HG03060 (cell line): Measurements from ENCODE around the gene RPS2.
"Not testable (repeated sequence)": the region's sequence is repeated elsewhere in the genome, so short reads cannot be mapped to it uniquely, and the experiment has no call there.

ENCODE experiments used
- ATAC-seq: cut with Tn5 transposase; IDR thresholded peaks from one replicate; pipeline ENCODE4 v1.9.1; 2021; ENCODE audit warnings: low read depth, moderate number of reproducible peaks; ENCODE audit not compliant: unreplicated experiment

The RPS2 gene

DNA sequence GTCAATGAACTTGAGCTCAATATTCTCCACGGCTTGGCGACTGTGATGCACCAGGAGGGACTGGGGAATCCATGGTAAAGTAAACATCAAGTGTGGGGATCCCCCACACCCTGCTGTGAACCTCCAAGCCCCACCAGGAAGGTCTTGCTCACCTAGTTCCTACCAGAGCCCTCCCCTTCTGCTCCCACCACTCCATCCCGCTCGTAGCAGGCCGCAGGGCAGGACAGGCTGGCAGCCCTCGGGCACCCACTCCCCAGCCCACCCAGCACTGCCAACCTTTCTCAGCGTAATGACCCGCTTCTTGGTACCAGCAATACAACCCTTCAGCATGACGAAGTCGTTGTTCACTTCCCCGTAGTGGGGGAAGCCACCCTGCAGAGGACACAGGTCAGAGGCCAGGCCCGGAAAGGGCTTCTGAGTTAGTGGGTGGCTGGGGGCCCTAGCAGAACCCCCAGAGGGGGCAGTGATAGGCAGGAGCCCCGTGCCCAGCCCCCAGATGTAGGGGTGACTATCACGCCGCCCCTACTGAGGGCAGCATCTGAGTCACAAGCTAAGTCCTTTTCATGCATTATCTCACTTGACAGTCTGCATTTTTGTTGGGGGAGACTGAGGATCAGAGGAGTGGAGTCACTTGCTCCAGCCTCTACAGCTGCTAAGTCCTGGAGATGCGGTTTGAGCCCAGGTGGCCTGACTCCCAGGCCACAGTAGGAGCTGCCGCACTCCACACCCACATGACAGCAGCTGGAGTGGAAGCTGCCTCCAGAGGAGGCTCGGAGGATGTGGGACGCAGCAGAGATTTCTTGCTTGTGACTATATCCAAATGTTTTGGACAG lies 18.9 kb downstream of the RPS2 start:
- ATAC-seq = no peak

DNA sequence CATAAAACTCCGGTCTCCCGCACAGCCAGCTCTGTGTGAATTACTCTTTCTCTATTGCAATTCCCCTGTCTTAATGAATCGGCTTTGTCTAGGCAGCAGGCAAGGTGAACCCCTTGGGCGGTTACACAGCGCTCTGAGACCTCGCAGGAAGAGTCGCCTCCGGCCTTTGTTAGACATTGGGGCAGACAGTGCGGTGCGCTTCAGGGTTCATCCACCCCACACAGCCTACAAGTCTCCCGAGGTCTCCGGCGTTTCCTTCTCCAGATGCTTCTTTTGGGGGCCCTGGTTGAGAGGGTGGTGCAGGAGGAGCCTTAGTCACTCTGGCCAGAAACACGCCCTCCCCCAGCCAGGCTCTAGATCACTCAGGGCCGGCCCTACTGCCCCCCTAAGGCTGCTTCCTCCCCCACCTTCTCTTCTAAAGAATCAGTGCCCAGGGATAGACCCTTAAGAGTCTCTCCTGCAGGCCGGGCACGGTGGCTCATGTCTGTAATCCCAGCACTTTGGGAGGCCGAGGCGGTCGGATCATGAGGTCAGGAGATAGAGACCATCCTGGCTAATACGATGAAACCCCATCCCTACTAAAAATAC lies 19.9 kb downstream of the RPS2 start:
- no peak for ATAC-seq

DNA sequence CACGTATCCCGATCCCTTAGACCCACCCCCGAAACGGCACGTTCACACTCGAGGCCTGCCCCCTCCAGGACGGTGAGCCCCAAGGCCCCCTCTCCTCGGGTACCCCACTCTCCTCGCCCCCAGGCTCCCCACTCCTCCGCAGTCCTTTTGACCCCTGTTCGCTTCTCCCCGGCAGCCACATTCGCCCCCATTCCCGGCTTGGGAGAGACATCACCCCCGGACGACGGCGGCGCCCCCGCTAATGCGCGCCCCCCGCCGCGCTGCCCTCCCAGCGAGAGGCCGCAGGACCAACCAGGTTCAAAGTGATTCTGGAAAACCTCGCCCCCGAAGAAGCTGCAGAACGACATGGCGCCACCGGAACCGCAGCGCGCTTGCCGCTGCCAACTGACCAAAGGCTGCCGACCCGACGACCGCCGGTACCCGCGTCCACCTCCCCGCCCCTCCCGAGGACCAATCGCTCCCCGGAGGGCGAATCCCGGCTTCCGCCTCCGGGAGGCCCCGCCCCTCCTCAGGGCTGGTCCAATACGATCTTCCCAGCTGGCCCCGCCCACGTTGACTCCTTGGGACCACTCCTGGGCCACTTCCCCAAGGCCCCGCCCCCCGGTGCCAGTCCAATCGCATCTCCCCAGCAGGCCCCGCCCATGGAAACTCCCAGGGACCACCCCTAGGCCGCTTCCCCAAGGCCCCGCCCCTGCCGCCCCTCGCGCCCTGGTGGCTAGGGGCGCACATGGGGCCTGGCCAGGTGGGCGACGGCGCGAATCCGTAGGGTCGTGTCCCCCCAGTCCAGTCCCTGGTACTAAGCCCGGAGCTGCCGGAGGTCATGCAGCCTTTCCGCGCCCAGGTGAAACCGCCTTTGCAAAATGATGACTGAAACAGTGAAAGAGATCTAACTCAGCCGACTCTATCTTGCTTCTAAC lies 21.6 kb downstream of the RPS2 start, which contains the start of gene MSRB1:
MSRB1 (minus strand) TSS at position 390 of the 917 bp plus-strand sequence; CDS start at position 347, 43 bp downstream.
- ATAC-seq = peak; percentile 82

DNA sequence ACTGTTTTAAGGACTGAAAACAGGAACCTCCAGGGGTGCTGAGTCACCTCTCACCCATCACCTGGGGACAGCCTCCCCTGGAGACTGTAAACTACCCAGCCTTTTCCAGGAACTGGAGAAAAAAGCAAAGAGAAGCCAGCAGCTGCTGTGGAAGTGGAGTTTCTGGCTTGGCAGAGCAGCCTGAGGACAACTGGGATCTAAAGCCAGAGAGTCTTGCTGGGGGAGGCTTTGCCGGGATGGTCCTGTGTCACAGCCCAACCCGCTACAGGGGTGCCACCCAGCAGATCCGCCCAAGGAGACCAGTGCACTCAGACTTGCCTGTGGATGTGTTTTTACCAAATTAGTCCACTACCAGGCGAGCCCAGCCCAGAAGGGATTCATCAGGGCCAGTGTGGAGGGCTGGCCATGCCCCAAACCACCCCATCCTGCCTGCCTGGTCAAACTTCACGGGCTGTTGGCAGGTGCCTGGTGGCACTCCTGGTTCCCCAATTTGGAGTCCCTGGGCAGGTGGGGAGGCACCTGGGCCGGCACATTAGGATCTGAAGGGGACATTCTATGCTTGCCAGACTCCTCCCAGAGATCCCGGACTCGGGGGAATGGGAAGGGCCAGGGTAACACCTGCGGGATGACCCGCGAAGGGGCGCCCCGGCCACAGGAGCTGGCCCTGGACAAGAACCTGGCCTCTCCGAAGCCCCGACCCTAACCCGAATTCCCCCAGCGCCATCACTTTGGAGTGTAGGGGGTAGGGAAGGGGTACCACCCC lies 22.4 kb downstream of the RPS2 start:
- ATAC-seq = no peak

DNA sequence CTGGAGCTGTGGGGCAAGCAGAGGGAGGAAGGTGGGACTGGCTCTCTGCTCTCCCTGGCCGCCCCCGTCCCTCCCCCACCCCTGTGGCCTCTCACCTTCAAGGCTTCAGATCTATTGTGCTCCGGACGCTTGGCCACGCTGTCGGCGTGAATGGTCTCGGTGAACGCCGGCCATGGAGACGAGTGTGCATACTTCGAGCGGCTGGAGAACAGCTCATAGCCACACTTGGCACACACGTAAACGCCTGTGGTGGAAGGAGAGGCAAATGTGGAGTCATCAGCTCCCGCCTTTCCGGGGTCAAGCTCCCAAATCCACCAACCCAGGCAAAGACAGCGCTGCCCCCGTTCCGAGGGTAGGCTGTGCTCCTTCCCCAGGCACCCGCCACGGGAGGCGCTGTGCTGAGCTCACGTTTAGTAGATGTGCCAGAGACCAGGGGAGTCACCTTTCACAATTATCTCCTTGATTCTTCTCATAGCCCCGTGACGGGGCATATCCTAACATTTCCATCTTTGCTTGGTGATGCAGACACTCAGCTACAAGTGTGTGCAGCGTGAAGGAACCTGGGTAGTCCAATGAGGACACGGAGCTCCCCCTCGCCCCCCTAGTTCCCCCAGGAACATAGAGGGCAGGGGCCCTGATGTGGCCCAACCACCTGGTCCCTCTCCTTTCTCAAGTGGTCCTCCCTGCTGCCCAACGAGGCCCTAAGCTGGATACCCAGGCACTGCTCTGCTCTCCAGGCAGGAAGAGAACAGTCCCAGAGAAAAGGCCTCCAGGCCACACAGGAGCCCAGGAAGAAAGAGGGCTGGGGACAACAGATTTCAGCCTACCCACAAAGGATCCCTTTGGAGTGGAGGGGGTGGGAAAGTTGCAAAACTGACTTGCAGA lies 23.2 kb downstream of the RPS2 start:
- no peak for ATAC-seq

DNA sequence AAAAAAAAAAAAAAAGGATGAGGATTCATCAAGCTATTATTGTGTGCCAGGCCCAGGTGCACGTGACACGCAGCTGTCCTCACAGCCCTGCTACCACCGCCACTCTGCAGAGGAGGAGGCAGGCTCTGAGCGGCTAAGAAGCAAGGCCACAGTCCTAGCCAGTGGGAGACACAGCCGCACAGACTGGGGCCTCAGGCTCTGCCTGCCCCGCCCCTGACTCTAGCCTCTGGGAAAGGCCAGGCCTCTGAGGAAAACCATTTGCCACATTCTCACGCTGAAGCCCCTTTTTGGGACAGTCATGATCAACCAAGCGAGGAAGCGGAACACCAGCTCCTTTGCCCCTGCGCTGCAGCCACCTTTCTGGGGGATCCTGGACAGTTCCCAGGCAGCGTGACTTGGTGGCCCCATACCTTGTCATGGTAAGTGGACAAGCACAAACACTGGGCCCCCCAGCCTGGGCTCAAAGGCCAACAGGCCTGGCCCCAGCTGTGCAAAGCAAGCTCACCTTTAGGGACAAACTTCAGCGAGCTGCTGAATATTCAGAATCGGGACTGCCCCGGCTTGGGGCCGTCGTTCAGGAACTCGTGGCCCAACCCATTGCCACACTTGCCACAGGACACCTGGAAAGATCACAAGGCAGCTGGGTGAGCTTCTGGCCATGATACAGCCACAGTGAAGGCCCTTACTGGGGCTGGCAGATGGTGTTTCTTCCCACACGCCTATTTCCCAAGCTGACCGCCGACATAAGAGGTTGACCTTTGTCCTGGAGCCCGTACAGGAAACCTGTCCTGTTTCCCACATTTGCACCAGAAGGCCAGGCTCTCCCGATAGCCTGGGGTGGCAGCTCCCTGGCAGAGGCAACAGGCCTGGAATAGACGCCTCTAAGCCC lies 24.1 kb downstream of the RPS2 start:
- ATAC-seq = no peak

DNA sequence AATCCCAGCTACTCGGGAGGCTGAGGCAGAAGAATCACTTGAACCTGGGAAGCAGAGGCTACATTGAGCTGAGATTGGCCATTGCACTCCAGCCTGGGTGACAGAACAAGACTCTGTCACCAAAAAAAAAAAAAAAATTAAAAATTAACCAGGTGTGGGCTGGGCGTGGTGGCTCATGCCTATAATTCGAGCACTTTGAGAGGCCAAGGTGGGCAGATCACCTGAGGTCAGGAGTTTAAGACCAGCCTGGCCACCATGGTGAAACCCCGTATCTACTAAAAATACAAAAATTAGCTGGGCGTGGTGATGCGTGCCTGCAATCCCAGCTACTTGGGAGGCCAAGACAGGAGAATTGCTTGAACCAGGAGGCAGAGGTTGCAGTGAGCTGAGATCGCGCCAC lies 24.8 kb downstream of the RPS2 start:
- not testable (repeated sequence) for ATAC-seq

DNA sequence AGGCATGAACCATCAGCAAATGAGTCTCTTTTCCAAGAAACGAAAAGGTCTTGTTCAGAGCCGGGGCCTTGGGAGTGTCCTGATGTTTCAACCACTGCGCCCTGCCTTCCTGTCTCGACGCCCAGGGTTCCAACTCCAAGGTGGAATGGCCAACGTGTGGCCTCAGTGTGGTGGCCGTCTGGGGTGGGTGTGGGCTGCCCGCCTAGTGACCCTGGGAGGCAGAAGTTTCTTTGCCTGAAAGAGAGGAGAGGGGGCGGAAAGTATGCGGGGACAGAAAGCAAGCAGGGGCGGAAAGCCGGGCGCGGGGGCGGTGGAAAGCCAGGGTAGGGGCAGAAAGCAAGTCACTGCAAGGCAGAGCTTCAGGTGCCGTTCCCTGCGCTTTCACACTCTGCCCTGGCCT lies 25.7 kb downstream of the RPS2 start:
- no peak for ATAC-seq

DNA sequence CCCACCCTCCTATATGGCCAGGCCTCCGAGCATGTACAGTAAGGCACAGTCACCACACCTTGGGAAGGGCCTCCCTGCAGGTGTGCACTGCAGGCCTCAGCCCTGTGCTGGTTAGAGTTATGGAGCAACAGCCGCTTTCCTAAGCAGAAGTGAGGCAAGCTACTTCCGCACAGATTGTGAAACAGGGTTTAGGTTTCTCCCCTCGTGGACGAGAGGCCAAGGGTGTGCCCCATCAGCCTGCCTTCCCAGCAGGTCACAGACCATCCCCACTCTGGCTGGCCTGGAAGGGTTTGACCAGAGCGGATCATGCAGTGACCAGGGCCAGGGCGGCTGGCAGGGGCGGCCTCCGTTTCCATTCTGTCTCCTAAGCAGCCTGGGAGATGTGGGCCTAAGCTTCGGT lies 26.3 kb downstream of the RPS2 start:
- ATAC-seq = no peak

DNA sequence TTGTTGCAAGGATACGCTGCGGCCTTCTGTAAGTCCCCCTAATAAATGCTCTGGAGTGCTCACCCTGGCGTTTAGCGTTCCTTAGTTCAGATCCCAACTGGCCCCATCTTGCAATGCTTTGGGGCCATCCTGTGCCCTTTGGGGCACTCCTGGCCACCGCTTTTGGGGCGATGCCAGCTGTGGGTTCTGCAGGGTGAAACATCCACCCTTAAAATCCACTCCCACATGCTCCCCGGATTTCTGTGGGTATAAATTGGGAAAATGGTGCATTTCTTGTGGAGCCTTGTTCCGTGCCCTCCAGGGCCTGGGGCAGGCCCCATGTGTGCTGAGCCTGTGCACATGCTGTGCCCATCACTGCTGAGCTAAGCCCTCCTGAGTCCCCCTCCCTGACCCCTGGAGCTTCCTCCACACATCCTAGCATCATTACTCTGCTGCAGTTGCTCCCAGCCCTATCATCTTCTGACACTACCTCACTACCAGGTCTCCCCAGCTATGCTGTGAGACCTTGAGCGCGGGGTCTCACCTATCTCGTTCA lies 27.6 kb downstream of the RPS2 start:
- ATAC-seq = no peak

DNA sequence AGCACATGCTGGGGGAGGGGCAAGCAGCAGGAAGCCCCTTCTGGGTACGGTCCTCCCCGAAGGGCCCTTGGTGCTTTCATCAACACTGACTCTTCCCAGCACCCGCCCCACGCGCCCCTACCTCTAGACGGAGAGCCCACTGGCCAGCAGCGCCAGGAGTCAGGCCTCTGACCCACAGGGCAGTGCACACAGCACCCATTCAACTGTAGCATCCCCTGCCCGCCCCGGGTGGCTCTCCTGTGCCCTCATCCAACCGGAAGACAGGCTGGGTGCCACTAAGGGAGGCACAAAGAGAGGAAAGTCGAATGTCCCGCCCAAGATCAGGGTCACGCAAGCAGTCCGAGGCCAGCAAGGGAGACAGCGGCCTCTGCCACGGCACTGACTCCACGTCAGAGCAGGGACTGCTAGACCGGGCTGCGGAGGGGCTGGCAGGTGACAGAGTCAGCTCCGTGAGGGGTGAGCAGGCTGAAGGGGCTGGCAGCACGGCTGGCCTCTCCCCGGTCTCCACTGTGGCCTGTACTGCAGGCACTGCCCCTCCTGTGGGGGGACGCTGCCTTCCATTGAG lies 31.4 kb downstream of the RPS2 start:
- no peak for ATAC-seq

DNA sequence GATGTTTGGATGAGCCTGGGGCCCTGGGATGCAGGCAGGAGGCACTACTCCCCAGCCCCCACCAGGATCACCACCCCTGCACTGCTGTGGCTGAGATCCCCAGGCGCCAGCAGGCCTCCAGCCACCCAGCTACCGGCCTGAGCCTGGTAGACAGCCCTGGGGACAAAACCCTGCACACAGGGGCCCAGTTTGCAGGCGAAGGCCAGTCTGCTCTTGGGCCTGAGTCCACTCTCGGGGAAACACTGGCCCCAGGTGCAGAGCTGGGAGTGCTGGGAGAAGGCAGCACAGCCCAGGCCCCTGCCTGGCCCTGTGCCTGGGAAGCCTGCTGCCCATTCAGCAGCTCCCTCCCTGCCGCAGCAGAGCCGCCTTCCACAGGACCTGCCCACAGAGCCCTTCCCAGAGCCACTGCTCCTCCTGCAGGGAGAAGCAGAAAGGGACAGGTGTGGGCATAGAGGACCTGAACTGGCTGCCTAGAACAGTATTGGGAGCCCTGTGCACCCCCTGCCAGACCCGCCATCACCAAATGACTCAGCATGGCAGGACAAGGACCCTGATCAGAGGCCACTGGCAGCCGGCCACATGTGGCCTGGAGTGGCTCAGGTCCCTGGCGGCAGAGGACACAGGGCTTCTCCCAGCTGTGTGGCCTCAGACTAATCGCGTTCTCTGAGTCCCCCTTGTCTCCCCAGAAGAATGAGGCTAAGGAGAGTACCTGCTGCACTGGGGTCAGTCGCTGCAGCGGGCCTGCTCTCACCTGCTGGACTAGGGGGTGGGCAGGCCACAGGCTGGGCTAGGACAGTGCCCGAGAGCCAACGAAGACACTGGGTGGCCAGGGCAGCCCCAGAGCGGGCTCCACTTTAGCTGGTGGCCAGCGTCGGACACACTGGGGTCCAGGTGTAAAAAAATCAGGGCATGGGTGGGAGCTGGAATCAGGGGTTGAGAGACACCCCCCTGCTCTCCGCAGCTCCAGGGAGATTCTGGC lies 32.3 kb downstream of the RPS2 start:
- ATAC-seq = no peak

DNA sequence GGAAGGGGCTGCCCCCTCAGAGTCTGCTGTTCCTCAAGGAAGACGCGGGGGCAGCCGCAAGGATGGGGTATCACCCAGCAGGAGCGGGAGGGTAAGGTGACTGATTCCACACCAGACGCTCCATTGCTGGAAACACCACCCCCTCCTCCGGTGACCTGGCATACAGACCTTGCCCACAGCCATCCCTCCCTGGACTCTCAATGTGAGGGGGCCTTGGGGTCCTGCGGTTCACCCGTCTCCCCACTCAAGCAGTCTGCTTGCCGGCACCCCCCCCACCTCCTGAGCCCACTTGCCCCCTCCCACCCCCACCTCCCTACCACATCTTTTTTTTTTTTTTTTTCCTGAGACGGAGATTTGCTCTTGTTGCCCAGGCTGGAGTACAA lies 34.3 kb downstream of the RPS2 start:
- no peak for ATAC-seq

DNA sequence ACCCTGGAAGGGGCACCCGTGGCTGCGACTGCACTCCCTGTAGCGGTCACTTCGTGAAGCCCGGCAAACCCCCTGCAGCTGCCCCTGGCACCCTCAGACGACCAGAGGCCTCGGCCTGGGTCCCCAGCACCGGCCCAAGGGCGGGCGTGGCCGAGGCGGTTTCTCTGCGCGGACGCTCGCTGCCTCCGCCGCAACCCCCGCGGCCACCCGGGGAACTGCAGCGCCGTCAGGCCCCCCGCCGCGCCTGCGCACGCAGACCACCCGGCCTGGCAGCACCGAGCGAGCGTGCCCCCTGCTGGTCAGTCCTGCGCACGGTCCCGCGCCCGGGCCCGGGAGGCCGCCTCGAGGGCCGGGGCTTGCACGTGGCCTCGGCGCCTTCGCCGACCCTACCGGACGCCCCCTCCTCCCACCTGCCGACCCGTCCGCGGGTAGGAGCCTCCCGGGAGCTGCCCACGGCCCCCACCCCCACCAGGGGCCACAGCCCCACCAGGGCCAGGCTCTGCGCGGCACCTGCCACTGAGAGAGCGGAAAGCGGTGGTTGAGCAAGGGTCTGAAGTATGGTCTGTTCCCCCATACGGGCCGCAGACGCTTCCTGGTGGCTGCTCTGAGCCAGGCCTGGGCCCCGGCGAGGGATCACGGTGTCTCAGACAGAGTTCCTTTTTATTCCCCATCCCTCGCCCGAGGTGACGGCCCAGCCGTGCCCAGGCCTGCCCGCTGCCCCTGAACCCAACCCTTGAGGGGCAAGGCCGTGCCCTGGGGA lies 34.9 kb downstream of the RPS2 start:
- no peak for ATAC-seq

DNA sequence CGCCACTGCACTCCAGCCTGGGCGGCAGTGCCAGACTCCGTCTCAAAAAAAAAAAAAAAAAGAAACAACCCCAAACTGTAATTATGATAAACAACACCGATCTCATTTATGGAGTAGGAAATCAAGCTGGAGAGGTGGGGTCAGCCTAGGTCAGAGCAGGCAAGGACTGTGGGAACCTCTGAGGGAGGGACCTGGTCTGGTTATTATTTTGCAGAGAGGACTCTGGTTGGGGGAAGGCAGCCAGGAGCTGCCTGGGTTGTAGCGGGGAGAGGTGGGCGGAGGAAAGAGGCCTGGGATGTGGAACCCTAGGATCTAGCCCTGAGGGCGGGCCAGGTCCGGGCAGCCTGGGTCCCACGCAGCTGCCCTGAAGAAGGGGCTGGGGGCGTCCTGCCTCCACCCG lies 35.5 kb downstream of the RPS2 start:
- no peak for ATAC-seq

DNA sequence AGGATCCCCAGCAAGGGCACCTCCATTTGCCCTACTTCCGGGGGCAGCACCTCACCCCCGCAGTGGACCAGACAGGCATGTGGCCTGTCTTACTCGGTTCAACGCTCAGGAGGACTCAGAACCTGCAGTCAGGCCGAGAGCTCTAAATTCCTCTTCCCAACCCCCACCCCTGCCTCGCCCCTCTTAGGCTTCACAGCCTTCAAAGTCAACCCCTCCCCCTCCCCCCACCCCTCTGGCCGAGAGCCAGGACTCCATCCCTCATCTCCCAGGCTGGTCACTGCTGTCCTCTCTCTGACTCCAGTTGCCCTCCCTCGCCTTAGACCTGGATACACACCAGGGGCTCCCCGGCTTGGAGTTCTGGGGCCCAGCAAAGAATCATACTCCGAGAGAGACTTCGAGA lies 38.4 kb downstream of the RPS2 start:
- no peak for ATAC-seq
